ENCODE data around the gene PAX7.

- TF ChIP-seq, protein P1, sequence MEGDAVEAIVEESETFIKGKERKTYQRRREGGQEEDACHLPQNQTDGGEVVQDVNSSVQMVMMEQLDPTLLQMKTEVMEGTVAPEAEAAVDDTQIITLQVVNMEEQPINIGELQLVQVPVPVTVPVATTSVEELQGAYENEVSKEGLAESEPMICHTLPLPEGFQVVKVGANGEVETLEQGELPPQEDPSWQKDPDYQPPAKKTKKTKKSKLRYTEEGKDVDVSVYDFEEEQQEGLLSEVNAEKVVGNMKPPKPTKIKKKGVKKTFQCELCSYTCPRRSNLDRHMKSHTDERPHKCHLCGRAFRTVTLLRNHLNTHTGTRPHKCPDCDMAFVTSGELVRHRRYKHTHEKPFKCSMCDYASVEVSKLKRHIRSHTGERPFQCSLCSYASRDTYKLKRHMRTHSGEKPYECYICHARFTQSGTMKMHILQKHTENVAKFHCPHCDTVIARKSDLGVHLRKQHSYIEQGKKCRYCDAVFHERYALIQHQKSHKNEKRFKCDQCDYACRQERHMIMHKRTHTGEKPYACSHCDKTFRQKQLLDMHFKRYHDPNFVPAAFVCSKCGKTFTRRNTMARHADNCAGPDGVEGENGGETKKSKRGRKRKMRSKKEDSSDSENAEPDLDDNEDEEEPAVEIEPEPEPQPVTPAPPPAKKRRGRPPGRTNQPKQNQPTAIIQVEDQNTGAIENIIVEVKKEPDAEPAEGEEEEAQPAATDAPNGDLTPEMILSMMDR (IDR thresholded peaks at IDR 0.05): no peak
- TF ChIP-seq POLR2A (IDR thresholded peaks at IDR 0.05): no peak
Observed at GRCh38 chr1:18710002-18710401, 79.4 kb downstream of the PAX7 start.
